Loucy (cell line): ENCODE data around the gene KRTAP19-8.

ENCODE experiments used
- H2AFZ ChIP-seq: fragments of 200-600 bp; sonication (generic); 2 replicates; pipeline ENCODE4 v1.6.0; 2016; ENCODE audit warnings: antibody characterized with exemption, mild to moderate bottlenecking, low read length, moderate library complexity
- H3F3A ChIP-seq: fragments of 200-600 bp; 2 replicates; pipeline ENCODE4 v1.6.0; 2016; ENCODE audit warnings: antibody characterized with exemption, low read depth, mild to moderate bottlenecking
- H3K27me3 ChIP-seq: fragments of 200-600 bp; sonication (generic); 2 replicates; pipeline ENCODE4 v1.6.1; 2014; ENCODE audit warnings: low read length, mild to moderate bottlenecking; ENCODE audit not compliant: insufficient read depth, poor library complexity, severe bottlenecking
- H3K36me3 ChIP-seq: fragments of 200-600 bp; sonication (generic); 2 replicates; pipeline ENCODE4 v1.6.1; 2016; ENCODE audit warnings: low read length; ENCODE audit not compliant: insufficient read depth
- H3K4me1 ChIP-seq: fragments of 200-600 bp; sonication (generic); 2 replicates; pipeline ENCODE4 v1.5.1; 2014; ENCODE audit warnings: low read length, mild to moderate bottlenecking; ENCODE audit not compliant: insufficient read depth, poor library complexity, severe bottlenecking
- H3K4me2 ChIP-seq: fragments of 200-600 bp; sonication (generic); 2 replicates; pipeline ENCODE4 v1.6.0; 2014; ENCODE audit warnings: antibody characterized with exemption, low read length, low read depth, mild to moderate bottlenecking; ENCODE audit not compliant: poor library complexity, severe bottlenecking
- H3K4me3 ChIP-seq: fragments of 200-600 bp; sonication (generic); 2 replicates; pipeline ENCODE4 v1.5.1; 2014; ENCODE audit warnings: low read length, mild to moderate bottlenecking, mixed read lengths; ENCODE audit not compliant: poor library complexity, severe bottlenecking
- H3K79me2 ChIP-seq: fragments of 200-600 bp; sonication (generic); 2 replicates; pipeline ENCODE4 v1.6.1; 2014; ENCODE audit warnings: low read length; ENCODE audit not compliant: insufficient read depth
- H3K9ac ChIP-seq: fragments of 200-600 bp; sonication (generic); 2 replicates; pipeline ENCODE4 v1.6.0; 2014; ENCODE audit warnings: mild to moderate bottlenecking, low read depth, low read length, moderate library complexity; ENCODE audit not compliant: poor library complexity, severe bottlenecking
- H3K9me2 ChIP-seq: fragments of 200-600 bp; sonication (generic); replicated peaks from 2 replicates; pipeline ENCODE4 v1.6.1; 2016; ENCODE audit warnings: low read depth, low read length, mixed read lengths
- H3K9me3 ChIP-seq: fragments of 200-600 bp; sonication (generic); 2 replicates; pipeline ENCODE4 v1.6.1; 2014; ENCODE audit warnings: mild to moderate bottlenecking, antibody characterized with exemption, low read length, low read depth; ENCODE audit not compliant: insufficient read depth
- H4K20me1 ChIP-seq: fragments of 200-600 bp; sonication (generic); 2 replicates; pipeline ENCODE4 v1.6.0; 2014; ENCODE audit warnings: antibody characterized with exemption, low read length, mild to moderate bottlenecking; ENCODE audit not compliant: insufficient read depth, poor library complexity, severe bottlenecking
- EZH2phosphoT487 ChIP-seq: fragments of 200-600 bp; IDR thresholded peaks from 2 replicates; pipeline ENCODE4 v1.6.1; 2018; ENCODE audit warnings: antibody characterized with exemption, mild to moderate bottlenecking, moderate library complexity, borderline replicate concordance
- TF ChIP-seq, protein P1 (sequence below): fragments of 200-600 bp; sonication (generic); conservative IDR thresholded peaks from 2 replicates; pipeline ENCODE4 v1.5.1; 2014; ENCODE audit warnings: mild to moderate bottlenecking, antibody characterized with exemption, low read length

KRTAP19-8 gene

DNA sequence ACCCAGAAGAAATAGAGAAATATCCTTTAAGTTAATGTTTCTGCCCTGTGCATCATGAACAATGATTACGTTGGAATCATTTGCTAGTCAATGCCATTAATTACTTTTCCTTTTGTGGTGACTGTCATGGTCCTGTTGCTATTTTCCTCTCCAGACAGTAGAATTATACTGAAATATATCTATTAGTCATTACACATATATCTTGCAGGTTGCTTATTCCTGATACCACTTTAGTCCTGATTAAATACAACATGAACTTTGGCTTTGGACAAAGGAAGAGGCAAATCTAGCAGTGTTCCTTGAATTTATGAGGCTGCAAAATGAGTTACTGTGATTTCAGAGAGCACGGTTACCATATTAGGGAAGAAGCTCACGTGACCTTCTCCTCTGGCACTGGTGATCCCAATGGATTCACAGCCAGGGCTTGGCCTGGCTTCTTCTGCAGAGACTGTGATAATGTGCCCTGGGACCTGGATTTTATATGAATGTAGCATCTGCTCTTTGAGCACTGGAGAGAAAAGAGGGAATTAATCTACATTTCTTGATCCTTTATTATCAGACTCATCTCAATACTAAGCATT lies 12.4 kb upstream of the KRTAP19-8 start:
- Histone ChIP-seq H3K79me2 (no peaks in the 10 kb centered on the region), H4K20me1 (no peaks in the 10 kb centered on the region), H2AFZ (no peak overlapping the region), H3K36me3 (no peaks in the 10 kb centered on the region), H3K4me2 (no peak overlapping the region), H3K9ac (no peak overlapping the region), H3K9me2 (no peaks in the 10 kb centered on the region), H3K4me1 (no peaks in the 10 kb centered on the region), H3K4me3 (no peak overlapping the region), H3K27me3 (no peaks in the 10 kb centered on the region), H3F3A (no peaks in the 10 kb centered on the region), H3K9me3 (no peaks in the 10 kb centered on the region)
- TF ChIP-seq, protein P1, sequence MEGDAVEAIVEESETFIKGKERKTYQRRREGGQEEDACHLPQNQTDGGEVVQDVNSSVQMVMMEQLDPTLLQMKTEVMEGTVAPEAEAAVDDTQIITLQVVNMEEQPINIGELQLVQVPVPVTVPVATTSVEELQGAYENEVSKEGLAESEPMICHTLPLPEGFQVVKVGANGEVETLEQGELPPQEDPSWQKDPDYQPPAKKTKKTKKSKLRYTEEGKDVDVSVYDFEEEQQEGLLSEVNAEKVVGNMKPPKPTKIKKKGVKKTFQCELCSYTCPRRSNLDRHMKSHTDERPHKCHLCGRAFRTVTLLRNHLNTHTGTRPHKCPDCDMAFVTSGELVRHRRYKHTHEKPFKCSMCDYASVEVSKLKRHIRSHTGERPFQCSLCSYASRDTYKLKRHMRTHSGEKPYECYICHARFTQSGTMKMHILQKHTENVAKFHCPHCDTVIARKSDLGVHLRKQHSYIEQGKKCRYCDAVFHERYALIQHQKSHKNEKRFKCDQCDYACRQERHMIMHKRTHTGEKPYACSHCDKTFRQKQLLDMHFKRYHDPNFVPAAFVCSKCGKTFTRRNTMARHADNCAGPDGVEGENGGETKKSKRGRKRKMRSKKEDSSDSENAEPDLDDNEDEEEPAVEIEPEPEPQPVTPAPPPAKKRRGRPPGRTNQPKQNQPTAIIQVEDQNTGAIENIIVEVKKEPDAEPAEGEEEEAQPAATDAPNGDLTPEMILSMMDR, result no peak
- no peak for TF ChIP-seq EZH2phosphoT487

DNA sequence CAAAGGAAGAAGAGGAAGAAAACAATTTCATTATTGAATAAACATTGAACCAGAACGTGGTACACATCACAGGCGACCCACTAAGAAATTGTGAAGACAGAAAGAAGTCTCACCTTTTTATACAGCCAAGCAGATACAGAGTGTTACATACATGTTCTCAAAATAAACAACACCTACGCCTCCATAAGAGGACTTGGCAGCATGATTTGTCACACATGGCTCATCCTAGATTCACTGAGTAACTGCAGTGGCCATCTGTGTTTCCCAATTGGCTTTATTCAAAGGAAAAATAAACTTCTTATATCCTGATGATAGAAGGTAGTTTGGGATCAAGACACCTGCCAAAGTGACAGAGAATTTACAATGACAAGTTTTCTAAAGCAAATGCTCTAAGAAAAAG lies 7.6 kb upstream of the KRTAP19-8 start:
- Histone ChIP-seq H3K4me1 (no peaks in the 10 kb centered on the region), H3K9me2 (no peaks in the 10 kb centered on the region), H3K4me2 (no peak overlapping the region), H3K9ac (no peak overlapping the region), H3F3A (no peaks in the 10 kb centered on the region), H3K9me3 (no peaks in the 10 kb centered on the region), H3K79me2 (no peaks in the 10 kb centered on the region), H2AFZ (no peak overlapping the region), H4K20me1 (no peaks in the 10 kb centered on the region), H3K36me3 (no peaks in the 10 kb centered on the region), H3K27me3 (no peaks in the 10 kb centered on the region), H3K4me3 (no peak overlapping the region)
- no peak for TF ChIP-seq EZH2phosphoT487
- TF ChIP-seq, protein P1, result no peak

DNA sequence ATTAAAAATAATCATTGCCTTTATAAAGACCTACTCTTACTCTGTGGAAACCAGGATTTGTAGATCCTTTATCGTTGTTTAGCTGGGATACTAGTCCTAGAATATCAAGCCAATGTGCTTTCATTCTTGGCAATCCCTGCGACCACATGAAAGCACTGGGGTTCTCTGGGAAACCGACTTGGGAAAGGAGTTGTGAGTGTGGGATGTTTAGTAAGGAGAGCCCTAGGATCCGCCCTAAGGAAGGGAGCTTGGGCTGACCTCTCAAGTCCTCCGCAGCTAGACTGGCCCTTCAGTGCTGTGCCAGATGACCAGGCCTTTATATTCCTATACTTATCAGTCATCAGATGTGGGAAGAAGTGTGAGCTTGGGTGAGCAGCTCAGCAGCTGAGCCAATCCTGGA lies 5.2 kb upstream of the KRTAP19-8 start:
- Histone ChIP-seq H3K4me1 (no peaks in the 10 kb centered on the region), H3K4me3 (no peak overlapping the region), H3K27me3 (no peaks in the 10 kb centered on the region), H3K9me3 (no peaks in the 10 kb centered on the region), H3K9me2 (no peaks in the 10 kb centered on the region), H3K36me3 (no peaks in the 10 kb centered on the region), H4K20me1 (no peaks in the 10 kb centered on the region), H3K4me2 (no peak overlapping the region), H2AFZ (no peak overlapping the region), H3F3A (no peaks in the 10 kb centered on the region), H3K79me2 (no peaks in the 10 kb centered on the region), H3K9ac (no peak overlapping the region)
- TF ChIP-seq, protein P1, result no peak
- no peak for TF ChIP-seq EZH2phosphoT487
